HG02763 (cell line): ENCODE data around the gene BACE2.

ENCODE experiments used
- ATAC-seq: cut with Tn5 transposase; IDR thresholded peaks from one replicate; pipeline ENCODE4 v1.9.1; 2021; ENCODE audit warnings: mild to moderate bottlenecking, moderate library complexity; ENCODE audit not compliant: unreplicated experiment

Gene BACE2

DNA sequence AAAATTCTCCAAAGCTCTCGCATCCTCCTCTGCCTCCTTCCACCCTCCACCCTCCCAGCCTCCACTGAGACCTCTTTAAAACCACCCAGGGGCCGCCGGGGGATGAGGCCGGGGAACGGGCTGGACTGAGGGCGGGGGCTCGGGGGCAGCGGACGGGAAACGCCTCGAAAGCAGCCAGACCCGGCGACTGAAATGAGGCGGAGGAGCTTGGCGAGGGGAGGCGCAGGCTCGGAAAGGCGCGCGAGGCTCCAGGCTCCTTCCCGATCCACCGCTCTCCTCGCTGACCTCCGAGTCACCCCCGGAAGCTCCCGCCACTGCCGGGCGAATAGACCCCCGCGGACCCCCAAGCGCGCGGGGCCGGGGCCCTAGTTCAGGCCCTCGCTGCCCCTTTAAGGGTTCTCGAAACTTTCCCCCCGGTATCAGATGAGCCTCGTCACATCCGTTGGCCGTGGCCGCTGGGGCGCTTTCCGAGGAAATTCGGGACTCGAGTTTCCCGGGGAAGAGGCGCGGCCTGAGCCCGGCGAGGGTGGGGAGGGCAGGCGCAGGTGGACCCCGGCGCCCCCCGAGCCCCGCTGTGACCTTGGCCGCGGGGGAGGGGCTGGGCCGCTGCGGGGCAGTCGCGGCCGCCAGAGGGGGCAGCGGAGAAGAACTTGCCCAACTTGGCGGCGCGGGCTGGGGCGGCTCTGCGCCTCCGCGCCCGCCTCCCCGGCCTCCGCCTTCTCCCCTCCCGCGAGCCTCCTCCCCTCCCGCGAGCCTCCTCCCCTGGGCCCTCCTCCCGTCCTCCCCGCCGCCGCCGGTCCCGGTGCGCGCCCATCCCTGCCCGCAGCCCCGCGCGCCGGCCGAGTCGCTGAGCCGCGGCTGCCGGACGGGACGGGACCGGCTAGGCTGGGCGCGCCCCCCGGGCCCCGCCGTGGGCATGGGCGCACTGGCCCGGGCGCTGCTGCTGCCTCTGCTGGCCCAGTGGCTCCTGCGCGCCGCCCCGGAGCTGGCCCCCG lies at the start of gene BACE2:
Gene BACE2, plus strand, starts transcription at position 813 of the 995 bp plus-strand sequence. Its CDS starts 104 bp downstream, at position 917.
- no peak for ATAC-seq

DNA sequence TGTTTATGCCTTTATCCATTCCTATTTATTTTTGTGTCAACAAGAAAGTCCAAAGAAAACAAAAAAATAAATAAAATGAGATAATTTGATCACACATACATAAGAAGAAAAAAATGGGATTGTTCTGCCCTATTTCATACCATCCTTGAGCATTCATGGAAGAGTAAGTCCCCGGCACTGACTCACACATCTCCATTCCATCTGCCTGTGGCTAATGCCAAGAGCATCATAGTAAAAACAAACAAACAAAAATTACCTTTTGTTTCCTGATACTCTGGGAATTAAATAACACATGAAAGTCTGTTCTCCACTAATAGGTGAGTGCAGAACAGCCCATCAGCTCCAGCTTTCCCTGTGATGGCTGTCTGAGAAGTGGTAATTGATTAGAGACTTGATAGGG lies 48.1 kb upstream of the BACE2 start:
- ATAC-seq: no peak

DNA sequence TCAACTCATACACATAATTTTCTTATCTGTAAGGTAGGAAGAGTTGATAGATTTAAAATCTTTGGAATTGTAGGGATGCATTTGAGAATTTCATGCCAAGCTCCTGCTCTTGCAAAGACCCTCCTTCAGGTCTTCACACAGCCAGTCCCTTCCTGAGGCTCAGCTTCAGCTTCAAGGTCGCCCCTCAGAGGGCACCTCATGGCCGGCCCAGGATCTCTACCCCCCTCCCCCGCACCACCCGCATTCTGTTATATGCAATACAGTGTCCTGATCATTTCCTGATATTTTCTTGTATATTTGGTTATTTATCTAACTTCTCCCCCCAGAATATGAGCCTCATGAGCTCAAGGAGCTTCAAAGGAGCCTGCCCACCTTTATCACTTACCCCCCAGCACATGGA lies 47.0 kb upstream of the BACE2 start:
- no peak for ATAC-seq

DNA sequence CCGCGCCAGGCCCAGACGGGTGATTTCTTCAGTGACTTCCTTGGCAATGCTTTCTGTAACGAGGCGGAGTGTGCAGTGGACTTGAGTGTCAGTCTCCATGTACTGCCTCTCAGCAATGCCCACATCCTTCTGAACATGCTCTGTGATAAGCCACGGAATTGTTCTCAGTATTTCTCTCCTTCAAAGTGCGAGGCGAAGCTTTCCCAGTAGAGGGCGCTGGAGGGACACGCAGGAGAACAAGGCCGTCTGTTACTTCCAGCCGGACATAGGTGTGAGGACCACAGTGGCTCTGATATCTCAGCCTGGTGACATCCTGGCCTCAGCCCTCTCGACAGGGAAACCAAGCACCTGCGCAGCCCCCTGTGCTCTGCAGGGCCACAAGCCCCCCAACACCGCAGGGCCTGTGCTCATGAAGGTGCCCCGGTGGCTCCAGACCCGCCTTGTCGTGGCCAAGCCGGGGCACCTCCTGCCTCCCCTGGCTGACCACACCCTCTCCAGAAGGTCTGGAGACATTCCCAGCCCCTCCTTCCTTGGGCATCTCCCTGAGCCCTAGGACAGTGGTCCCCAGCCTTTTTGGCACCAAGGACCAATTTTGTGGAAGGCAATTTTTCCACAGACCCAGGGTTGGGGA lies 46.1 kb upstream of the BACE2 start:
- ATAC-seq: no peak

DNA sequence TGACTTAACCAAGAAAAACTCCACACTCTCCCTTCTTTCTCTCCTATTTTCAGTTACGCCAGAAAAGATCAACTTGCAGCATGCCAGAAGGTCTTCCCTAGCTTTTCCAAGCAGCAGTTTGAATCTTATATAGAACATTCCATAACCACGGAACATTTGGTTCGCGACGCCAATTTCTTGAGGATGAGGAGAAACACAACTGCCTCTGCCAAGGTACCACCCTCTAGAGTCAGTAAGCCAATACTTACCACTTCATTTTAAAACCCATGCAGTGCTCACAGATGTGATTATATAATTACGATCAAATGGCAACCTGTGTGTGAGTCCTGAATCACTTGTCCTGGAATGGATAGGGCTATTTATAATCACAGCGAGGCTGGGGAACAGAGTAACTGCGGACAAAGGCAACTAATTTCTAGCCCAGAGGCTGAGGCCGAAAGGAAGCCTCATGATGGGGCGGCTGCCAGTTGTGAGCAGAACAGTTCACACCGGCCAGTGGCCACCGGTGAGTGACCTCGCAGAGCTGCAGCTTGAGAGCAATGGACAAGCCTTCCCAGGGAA lies 43.2 kb upstream of the BACE2 start:
- no peak for ATAC-seq

DNA sequence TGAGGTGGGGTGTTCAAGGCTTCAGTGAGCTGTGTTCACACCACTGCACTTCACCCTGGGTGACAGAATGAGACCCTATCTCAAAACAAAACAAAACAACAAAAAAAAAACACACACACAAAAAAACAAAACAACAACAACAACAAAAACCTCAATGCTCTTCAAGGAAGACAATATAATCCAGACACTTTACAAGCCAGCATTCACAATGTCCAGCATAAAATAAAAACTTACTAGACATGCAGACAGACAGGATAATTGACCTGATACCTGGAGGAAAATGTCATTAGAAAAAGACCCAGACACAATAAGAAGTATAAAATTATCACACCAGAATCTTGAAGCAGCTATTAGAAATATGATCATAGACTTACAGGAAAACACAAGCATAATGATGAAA lies 39.0 kb upstream of the BACE2 start:
- no peak for ATAC-seq

DNA sequence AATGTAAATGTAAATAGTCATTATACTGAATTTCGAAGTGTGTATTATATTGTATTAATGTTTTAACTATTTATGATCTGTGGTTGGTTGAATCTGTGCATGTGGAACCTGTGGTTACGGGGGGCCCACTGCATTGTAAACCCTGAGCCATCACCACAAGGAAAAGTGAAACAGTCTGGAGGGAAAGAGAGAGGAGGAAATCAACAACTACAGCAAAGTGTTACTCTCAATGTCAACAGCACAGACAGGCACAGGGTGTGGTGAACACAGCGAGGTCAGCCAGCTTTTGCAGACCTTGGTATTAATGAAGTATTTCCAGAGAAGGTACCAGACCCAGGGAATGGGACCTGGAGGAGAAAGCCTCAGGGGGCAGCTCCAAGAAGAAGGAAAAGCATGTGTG lies 37.1 kb upstream of the BACE2 start:
- no peak for ATAC-seq

DNA sequence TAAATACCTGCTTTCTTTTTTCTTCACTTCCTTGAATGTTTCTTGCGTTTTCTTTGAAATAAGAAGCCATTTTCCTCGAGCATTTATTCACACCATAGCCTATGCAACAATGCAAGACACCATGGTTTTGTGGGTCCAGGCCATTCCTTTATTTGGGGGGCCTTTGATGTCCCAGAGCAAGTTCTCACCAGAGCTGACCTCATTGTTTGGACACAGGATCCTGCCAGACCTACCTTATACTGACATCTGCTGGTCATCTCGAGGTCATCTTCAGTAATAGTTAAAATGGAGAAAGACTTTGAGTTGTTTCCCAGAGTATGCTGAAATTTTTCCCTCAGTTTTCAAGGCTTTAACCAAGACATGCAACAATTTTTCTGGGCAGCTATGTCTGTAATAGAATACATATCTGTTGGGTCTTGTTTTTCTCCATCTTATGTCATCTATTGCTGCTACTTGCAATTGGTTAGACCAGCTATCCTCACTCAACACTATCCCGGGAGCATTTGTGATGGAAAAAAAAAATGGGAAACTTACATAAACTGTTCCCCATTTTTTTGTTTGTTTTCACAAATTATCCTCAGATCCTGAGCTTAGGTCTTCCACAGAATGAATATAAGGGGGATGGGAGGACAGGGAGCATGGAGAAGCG lies 34.0 kb upstream of the BACE2 start:
- ATAC-seq: no peak

DNA sequence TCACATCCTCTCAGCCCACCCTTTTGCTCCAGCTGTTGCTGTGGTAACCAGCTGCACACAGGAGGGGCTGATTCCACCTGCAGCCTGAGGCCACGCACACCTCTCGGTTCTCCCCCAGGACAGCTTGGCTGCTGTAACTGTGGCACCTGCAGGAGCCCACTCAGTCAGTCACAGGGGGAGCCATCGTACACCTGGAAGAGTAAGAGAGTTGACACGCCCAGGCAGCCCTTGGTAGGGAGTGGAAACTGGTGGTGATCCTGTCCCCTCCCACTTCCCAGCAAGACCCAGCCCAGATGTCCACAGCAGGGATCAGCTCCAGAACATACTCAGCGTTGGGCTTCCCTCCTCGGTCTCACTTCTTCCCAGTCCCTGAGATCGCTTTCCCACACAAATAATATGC lies 32.2 kb upstream of the BACE2 start:
- ATAC-seq: no peak

DNA sequence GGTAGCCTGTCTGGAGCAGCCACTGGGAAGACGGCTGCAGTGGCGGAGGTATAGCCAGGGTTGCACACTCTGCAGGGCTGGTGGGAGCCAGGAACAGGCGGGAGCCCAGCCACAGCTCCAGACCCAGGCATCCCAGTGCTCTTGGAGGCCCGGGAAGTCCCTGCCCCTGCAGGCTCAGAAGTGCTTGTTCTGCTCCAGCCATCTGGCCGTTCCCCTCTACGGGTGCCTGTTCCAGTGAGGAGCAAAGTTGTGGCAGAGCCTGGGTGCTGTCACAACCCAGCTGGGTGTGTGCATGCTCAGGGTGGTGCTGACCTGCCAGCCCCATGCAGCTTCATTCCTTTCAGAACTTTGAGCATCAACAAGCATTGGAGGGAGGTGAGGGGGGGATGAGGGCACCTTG lies 31.7 kb upstream of the BACE2 start:
- ATAC-seq: no peak

DNA sequence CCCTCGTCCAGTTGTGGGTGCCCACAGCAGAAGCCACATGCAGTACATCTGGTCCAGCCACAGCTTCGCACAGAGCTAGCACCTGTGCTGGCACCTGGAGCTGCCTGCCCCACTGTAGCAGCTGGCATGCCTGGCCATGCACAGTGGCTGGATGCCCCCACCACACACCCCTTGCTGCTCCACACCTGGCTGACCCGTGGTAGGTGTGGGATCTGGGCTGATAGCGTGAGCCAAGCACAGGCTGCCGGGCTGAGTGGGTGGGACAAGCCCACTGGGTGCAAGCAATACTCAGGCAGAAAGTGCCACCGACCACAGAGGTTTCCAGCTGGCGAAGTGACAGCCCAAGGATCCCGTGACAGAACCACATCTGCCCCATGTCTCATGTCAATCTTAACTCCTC lies 30.6 kb upstream of the BACE2 start:
- ATAC-seq: no peak

DNA sequence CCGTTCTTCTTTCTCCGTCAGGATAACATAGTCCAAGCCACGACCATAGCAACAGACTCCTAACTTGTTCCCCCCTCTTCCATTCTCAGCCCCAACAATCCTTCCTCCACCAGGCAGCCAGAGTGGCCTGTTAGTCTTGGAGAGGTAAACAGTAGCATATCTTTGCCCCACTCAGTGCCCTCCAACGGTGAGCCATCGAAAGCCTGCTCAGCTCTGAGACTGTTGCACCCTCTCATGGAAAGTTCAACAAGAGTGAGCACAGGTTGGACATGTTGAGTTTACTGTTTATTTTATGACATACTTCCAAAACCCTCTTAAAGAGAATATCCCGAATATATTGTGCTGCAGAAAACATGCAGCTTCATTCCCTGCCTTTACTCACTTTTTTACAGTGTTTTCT lies 30.1 kb upstream of the BACE2 start:
- ATAC-seq: no peak

DNA sequence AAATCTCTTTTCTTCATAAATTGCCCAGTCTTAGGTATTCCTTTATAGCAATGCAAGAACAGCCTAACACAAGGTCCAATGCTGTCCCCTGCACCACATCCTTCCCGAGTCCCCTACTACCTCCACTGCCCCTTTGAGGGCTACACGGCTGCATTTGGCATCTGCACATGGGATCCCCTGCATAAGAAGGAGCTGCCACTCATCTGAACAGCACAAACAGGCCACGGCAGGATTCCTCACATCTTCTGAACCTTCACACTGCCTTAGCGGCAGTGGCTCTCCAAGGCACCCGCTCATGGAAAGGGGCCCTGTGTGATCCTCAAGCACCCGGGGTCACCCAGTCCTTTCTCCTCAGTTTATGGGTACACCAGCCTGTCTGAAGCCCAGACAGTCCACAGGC lies 29.2 kb upstream of the BACE2 start:
- ATAC-seq: no peak

DNA sequence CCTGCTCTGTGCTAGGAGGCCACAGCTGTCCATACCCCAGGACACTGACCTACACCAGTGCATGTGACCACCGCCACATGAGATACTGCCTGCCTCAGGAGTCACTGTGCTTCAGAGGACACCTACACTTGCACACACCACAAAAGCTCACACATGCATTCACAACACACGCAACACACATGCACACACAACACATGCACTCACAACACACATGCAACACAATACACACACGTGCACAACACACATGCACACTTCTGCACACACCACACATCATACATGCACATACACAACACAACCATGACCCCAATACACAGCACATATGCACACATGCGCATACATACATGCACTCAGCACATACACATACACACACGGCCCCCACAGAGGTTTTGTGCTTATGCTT lies 28.7 kb upstream of the BACE2 start:
- ATAC-seq: no peak

DNA sequence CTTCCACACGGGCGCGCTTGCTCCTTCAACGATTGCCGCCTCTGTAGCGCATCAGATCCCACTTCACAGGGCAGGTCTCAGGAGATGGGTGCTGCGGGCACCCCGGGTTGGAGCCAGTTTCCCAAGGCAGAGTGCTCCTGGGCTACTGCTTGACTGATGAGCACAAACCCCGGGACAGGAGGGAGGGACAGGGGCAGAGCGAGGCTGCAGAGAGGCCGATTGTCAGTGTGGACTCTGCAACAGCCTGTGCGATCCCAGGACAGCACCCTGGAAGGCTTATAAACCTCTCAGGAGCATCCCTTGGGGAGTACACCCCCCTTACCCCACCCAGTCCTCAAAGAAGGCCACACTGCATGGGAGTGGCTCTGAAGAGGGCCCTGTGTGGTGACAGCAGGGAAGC lies 28.0 kb upstream of the BACE2 start:
- ATAC-seq: no peak

DNA sequence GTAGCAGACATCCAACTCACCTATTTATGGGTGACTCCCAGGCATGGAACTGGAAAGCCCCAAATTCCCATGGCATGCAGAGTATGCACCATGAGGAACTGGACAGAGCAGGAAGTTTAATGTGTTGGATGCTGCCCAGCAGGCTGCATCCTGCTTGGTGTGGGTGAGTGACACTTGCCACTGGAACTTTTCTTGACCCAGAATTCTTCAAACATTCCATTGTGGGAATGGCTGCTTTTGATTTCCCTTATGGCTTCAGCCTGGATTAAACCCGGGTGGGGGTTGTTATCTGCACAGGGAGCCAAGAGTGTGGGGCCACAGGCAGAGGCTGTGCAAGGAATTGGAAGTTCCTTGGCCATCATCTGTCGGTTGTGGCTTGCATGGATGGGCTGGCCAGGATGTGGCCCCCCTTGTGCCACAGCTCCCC lies 26.9 kb upstream of the BACE2 start:
- no peak for ATAC-seq

DNA sequence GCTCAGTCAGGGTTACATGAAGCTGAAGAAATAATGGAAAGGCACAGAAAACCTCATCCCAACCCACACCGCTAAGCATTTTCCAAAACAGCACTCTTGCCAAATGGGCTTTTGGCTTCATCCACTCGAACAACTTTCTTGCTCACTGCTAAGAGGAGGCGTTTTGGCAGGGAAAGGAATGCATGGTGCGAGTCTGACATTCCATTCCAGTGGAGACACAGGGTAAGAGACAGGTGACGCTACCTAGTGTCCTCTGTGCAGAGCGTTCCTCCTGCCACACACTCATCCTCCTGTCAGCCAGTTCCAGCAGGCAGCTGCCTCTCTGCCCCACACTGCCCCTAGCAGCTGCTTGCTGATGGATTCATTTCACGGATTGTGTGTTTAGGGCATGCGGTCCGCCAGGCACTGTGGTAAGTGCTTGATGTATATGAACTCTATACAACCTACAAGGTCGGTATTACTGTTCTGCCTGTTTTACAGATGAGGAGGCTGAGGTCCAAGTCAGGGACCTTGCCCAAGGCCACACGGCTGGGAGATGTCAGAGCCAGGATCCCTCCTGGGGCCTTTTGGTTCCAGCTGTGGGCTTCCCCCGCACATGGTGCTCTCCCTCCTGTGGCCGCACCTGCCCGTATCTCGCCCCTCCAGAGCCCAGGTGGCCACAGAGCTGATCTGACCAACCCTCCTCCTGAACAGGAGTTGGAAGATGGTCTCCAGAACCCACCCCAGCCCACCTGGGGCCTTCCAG lies 25.7 kb upstream of the BACE2 start:
- ATAC-seq: no peak

DNA sequence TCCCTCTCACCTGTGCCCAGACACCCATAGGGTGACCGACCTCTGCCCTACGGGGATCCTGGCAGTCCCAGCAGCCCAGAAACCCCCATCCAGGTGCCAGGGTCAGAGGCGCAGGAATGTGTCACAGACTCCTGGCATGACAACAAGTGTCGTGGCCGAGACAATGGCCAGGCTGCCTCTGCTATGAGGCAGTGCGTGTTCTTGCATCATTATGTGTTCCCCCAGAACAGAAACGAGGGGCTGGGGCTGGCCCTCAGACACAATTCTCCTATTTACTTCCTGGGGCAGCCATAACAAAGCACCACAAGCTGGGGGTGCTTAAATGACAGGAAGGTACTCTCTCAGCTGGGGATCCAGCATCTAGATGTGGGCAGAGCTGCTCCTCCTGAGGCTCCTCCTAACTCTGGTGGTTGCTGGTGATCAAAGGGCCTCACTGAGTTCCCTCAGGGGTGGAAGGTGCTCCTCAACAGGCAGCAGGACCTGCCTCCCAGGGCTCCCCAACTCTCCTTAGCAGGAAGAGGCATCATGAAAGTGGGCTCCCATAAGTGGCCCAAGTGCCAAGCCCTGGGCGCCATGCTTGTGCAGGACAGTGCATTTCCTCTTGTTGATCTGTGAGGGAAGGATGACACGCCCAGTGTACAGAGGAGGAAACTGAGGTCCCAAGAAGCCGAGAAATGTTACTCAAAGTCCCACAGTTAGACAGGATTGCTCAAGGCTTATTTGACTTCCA lies 24.2 kb upstream of the BACE2 start:
- no peak for ATAC-seq

DNA sequence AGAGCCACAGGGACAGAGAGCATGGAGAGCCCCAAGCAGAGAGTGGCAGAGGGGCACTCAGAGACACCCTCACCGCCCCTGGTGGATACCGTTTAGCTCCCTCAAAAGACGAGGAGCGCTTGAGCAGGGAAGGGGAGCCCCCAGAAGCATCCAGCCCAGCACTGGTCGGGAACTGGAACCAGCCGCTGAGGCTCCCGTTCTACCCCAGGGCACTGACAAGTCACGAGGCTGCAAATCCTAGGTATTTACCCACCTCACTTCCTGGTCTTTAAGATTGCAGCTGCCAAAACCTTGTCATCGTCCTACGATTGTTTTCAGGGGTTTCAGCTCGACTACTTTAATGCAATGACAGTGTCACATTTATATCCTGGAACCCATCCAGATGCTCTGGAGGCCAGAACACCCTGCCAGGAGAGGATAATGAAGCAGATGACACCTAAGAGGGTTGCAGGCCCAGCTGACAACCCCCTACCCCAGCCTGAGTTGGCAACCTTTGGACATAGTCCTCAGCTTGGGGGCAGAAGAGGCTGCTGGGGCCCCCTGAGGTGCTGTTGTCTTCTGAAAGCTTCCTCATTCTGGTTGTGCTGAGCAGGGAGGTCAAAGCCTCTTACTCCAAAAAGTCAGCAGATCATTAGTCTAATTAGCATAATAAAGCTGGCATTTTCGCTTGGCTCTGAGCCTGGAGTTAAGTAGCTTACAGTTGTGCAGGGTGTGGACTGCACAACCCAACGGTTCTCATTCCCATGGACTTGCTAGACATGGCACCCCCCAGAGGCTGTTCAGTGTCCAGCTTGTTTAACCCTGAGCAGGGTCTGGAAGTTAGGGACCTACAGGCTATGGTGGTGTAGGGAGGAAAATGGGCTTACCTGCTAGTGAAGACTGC lies 20.6 kb upstream of the BACE2 start:
- no peak for ATAC-seq
